ENCODE measurements around the gene PCDH9.

Gene PCDH9

GRCh38 chr13:67036699-67037457 is 193.3 kb downstream of the PCDH9 start:
- no peak for DNase-seq (ENCODE audit: low read depth in 2 of 2)

- DNase-seq (ENCODE audit: low read depth in 2 of 2): no peak
These were observed 197.0 kb downstream of the PCDH9 start for GRCh38 chr13:67033170-67033569.

- no peak for DNase-seq (ENCODE audit: low read depth in 2 of 2)
These were observed 206.8 kb downstream of the PCDH9 start for GRCh38 chr13:67023130-67023876.

DNA sequence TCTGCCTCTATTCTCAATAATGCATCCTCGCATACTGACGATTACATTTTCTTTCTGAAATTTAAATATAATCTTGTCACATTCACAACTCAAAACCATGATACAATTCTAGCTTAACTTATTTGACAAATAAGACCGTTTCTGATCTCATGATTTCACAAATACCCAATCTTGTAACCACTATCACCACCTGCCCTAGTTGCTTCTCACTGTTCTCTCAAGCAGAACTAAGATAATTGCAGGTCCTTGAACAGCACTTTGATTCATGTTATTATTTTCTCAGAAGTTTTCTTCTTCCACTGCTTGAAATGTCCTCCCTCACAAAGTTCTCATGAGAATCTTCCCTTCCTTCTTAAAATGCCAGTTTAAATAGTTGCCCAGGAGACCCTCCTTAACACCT is 211.4 kb downstream of the PCDH9 start:
- DNase-seq (ENCODE audit: low read depth in 2 of 2): no peak

- no peak for DNase-seq (ENCODE audit: low read depth in 2 of 2)
These were observed 212.9 kb downstream of the PCDH9 start for GRCh38 chr13:67017276-67017675.

DNA sequence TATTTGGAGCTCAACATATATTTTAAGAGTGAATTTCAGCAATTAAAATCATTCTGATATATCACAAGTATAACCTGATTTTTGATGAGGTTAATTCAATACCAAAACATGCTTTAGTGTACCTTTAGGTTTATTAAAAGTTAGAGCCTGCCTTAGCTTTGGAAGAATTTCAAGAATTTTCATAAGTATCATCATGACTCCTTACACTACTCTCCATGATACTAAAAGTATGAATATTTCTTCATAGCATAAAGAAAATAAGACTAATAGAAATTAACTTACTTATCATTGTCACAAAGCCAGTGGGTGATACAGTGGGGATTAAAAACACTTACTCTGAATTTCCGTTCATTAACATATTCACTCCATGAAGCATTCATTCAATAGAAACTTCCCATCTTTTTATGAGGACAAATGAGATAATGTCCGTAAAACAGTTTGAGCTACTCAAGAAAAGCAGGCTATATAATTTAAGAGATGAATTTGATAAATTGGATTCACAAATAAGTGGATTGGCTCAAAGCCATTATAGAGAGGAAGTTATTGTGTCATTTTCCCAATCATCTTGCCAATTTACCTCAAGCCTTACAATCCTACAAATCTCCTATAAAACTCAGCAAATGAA is 214.0 kb downstream of the PCDH9 start:
- no peak for DNase-seq (ENCODE audit: low read depth in 2 of 2)

GRCh38 chr13:67014399-67014798 is 215.7 kb downstream of the PCDH9 start:
- no peak for DNase-seq (ENCODE audit: low read depth in 2 of 2)

- DNase-seq (ENCODE audit: low read depth in 2 of 2): no peak
These were observed 216.4 kb downstream of the PCDH9 start for GRCh38 chr13:67013709-67014108.

DNA sequence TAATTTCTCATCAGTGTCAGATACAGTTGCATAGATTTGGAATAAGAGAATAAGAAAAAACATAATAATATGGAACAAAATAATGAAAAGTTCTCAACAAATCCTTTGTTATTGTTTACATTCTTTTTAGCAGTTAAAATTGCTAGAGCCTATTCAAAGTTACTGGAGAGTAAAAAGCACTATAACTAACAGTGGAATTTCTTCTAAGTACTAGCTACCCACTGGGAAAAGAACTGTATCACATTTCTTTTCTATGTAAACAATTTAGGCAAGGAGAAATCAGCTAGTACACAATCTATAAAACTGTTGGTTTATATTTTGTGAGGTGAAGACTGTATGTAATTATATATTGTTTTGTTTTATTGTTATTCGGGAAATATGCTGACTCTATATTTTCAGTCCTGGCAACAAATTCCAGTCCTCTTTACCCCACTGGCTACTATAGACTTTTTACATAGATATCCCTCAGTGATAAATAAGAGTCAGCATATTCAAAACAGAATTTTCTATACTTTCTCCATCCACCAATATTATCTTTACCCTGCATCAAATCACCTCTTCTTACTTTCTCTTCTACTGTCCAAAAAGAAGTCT is 222.0 kb downstream of the PCDH9 start:
- no peak for DNase-seq (ENCODE audit: low read depth in 2 of 2)

DNA sequence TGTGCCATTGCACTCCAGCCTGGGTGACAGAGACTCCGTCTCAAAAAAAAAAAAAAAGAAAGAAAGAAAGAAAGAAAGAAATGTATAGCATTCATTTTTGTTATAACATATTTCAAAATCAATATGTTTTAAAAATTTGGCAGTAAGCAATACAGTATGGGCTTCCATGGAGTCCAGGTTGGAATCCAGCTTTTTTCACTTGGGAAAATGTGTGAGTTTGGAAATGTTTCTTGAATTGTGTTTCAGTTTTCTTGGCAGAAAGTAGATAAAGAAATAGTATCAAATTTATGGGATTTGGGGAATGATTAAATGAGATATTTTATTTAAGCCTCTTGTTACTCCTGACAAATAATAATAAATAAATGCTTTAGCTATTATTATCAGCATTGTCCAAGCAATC is 225.6 kb downstream of the PCDH9 start:
- DNase-seq (ENCODE audit: low read depth in 2 of 2): no peak

GRCh38 chr13:67003743-67004142 is 226.4 kb downstream of the PCDH9 start:
- no peak for DNase-seq (ENCODE audit: low read depth in 2 of 2)

DNA sequence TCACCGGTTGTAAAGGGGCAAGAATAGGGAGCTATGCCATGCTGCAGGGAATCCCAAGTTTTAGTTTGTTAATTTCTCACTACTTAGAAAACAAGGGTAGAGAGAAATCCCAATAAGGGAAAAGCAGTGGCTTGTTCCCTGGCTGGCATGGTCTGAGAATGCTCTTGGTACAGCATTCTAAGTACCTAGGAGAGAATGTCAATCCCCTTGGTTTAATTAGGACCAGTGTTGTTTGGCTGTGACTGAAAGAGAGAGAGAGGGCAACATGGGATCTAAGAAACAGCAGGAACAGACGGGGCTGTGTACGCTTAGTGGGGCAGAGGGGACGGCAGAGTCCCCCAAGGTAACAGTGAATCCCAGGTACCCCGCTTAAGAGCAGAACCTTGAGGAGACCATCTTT is 228.8 kb downstream of the PCDH9 start:
- DNase-seq (ENCODE audit: low read depth in 2 of 2): no peak

DNA sequence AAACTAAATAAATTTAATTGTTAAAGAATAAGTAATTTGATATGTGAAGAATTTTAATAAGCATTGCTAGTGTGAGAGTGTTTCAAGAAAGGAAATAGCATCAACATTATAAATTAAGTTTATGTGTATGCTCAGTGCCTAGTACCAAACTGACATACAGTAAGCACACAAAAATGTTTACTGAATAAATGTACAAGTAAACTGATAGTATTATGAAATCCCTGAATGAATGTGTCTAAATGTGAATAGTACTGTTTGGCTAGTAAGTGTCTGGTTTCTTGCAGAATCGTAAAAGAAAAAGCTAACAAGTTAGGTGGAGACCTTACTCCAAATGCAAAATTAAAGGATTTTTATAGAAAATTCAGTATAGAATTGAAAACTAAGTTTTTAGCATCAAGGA is 233.6 kb downstream of the PCDH9 start:
- DNase-seq (ENCODE audit: low read depth in 2 of 2): no peak

DNA sequence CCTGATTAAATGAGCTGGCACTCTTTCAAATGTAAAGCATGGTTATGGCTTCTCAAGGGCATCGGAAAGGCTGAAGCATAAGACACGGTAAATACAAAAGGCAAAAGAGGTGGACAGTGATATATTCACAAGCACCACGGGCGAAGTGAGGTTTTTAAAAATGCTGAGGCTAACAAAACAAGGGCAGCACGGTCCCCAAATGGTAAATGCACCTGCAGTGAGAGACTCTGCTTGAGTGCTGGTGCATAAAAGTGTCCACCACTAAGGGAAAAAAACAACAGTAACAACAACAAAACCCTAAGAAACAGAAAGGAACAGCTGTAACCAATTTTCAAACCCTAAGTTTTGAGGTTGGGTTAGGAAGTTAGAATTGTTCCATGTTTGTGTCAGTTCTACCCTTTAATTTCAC is 234.9 kb downstream of the PCDH9 start:
- no peak for DNase-seq (ENCODE audit: low read depth in 2 of 2)

DNA sequence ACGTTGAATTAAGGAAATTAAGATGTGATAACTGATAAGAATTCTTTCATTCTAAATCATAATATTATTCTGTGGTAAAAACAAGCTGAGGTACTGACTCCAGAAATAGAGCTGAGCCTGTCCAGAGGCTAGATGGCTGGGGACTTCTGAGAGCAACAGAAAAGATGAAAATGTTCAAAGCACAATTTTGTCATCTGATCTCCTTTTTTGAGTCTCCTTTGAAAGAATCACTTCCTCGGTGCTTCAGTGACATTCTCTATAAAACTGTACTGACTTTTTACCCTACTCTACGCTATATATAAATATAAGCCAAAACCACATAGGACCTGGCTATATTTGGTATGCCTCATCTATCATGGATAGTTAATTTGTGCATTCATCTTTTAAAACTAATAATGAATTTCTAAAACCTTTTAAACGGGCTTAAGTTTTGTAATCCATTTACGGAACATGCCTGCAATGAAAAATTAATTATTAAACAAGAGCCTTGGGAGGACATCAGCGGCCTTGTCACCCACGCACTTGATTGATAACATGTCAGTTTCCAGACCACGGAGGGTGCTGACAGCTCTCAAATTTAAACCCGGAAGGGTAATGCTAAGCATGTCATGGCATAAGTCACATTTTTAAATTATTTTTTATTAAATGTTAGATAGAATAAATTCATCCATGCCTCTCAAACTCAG is 235.5 kb downstream of the PCDH9 start:
- DNase-seq (ENCODE audit: low read depth in 2 of 2): no peak

DNA sequence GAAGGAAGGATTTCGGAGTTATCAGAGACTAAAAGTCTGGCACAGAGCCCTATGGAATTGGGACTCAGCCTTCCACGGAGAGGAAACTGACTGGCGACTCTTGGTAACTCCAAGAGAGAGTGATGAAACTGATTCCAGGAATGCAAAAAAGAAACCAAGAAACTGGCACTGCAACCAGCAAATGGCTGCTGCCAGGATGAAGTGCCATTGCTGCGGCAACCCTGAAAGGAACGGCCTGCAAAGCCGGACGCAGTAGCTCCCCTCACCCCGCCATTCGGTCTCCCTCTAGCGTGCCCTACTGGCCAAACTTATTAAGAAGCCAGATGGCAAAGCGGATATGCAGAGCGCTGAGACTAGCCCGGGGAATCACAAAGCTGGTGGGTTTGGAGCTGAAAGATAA is 236.0 kb downstream of the PCDH9 start:
- no peak for DNase-seq (ENCODE audit: low read depth in 2 of 2)

DNA sequence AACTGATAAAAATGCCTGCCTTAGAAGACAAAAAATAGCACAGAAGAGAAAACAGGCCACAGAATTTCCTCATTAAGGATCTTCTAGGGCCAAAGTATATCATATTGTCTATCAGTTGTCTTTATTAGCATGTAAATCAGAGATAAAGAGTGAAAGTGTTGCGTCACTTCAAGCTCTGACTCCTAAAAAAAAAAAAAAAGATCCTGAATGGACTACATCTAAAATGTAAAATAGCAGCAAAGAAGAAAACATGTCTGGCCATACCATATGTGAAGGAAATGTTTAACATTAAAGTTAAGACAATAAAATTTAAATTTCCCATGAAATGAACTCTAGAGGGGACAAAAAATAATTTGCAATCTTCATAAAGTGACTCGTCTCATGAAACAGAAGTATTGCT is 237.4 kb downstream of the PCDH9 start:
- no peak for DNase-seq (ENCODE audit: low read depth in 2 of 2)

DNA sequence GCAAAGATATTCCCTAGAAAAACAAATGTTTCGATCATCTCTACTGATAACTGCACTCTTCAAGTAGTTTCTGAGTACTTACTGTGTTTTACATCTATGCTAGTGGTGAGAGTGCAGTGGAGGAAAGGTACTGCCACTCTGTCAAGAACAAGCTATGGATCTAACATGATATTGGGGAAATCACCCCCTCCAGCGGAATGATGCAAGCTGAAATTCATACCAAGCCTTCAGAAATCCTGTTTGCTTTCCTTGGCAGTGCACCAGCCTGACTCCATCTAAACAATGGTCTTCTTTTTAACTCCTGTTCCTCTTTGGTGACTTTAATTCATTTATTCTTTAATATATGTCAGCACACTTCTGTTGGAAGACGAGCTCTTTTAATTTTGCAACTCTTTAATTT is 238.0 kb downstream of the PCDH9 start:
- no peak for DNase-seq (ENCODE audit: low read depth in 2 of 2)

DNA sequence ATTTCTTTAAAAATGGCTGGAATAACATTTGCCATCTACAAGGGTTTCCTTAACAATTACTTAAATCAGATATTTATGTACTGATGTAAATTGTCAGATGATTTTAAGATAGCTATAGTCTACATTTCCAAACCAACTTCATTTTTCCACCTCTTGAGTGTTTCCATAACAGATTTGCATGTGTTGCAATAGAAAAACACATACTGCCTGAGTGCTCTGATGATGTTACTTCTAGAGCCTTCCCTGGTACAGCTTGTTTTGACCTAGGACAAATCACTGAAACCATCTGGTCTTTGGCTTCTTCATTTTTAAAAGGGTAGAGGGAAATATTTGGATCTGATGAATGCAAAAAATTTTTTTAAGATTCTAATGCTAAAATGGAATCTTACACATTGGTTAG is 245.9 kb downstream of the PCDH9 start:
- no peak for DNase-seq (ENCODE audit: low read depth in 2 of 2)

DNA sequence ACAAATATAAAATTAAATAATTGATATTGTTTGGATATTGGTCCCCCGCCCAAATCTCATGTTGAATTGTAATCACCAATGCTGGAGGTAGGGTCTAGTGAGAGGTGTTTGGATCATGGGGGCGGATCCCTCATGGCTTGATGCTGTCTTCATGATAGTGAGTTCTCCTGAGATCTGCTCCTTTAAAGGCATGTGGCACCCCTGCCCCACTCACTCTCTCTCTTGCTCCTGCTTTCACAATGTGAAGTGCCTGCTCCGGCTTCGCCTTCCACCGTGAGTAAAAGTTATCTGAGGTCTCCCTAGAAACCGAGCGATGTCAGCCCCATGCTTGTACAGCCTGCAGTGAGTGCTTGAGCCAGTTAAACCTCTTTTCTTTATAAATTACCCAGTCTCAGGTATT is 248.2 kb downstream of the PCDH9 start:
- DNase-seq (ENCODE audit: low read depth in 2 of 2): no peak

DNA sequence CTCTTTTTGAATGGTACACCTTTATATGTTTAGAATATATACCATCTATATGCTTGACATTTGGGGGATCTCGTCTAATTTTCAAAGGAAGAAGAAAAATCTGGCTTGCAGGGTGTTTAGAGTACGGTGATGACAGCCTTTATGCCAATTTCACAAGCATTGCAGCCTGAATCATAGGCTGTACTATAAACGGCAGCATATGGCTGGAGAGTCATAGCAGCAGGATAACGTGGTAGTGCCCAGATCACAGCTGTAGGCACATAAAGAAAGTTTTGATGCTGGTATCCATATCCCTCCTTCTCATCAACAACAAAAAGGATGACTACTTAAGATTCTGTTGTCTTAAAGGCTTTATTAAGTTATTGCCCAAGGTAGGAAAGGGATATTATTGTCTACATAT is 253.0 kb downstream of the PCDH9 start:
- DNase-seq (ENCODE audit: low read depth in 2 of 2): no peak

DNA sequence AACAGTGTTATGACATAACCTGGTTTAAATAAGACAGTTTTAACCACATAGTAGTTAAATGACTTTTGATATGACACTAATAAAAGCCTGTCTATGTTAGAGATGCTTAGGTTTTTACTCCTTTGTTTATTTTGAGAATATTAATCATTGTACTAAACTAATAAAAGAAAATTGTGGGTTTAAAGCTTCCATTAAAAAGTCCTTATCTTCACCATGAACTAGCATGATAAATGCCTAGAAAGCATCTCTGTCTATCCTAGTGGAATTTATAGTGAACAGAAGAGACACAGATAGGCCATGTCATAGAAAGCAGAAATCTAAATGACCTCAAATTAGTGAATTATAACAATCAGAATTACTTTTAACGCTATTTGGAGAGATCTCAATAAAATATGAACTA is 255.2 kb downstream of the PCDH9 start:
- no peak for DNase-seq (ENCODE audit: low read depth in 2 of 2)
